Cardiac fibroblast (primary cell): Measurements from ENCODE around the gene LLCFC1.

ENCODE experiments used
- DNase-seq, 2 donors: peaks; one replicate each; pipeline versions ENCODE4 v3.0.0 to v3.0.0-alpha.2; 2010; ENCODE audit warnings: low read depth in 2 of 2
- H3K4me3 ChIP-seq, 2 donors: replicated peaks in 1 of 2; 1 replicate in 1 of 2; 2 replicates in 1 of 2; pipeline ENCODE4 v1.5.1; 2011; ENCODE audit warnings: low read depth in 2 of 2, low read length in 2 of 2, mild to moderate bottlenecking in 2 of 2, moderate library complexity in 1 of 2
- CTCF ChIP-seq: IDR thresholded peaks from one replicate; pipeline ENCODE4 v1.5.1; 2011; ENCODE audit warnings: low read depth, mild to moderate bottlenecking, low read length, inconsistent platforms

The LLCFC1 gene

GRCh38 chr7:142938611-142939010 is 673 bp upstream of the LLCFC1 start:
- no peak for DNase-seq
- no peak overlapping the region for H3K4me3 ChIP-seq
- TF ChIP-seq CTCF = no peak

- TF ChIP-seq CTCF = no peak
- no peak for DNase-seq
Measured at GRCh38 chr7:142940966-142941535, 1.8 kb downstream of the LLCFC1 start.

GRCh38 chr7:142941541-142941940 is 2.3 kb downstream of the LLCFC1 start:
- H3K4me3 ChIP-seq = no peak overlapping the region
- no peak for DNase-seq
- no peak for TF ChIP-seq CTCF

More at GRCh38 chr7:142940966-142941535, 1.8 kb downstream of the LLCFC1 start:
- H3K4me3 ChIP-seq = no peak overlapping the region

- no peak for TF ChIP-seq CTCF
- no peak overlapping the region for H3K4me3 ChIP-seq
- no peak for DNase-seq
Measured at GRCh38 chr7:142942746-142943145, 3.5 kb downstream of the LLCFC1 start.

- no peak for TF ChIP-seq CTCF
- H3K4me3 ChIP-seq = no peak overlapping the region
- DNase-seq = no peak
Measured at GRCh38 chr7:142943706-142944268, 4.5 kb downstream of the LLCFC1 start.

- TF ChIP-seq CTCF = no peak
- no peak overlapping the region for H3K4me3 ChIP-seq
Measured at GRCh38 chr7:142945001-142945400, 5.7 kb downstream of the LLCFC1 start.

GRCh38 chr7:142948603-142949002 is 9.3 kb downstream of the LLCFC1 start:
- TF ChIP-seq CTCF = no peak
- DNase-seq = no peak
- no peak overlapping the region for H3K4me3 ChIP-seq

More at GRCh38 chr7:142945001-142945400, 5.7 kb downstream of the LLCFC1 start:
- no peak for DNase-seq
